HepG2 (cell line): ENCODE results near the gene RCN1. TPM values are rescaled to one million over a fixed set of nuclear protein-coding genes. Genes with fewer than 3 reads are reported as not detected.

Source experiments
- BORCS8-MEF2B ChIP-seq: sonication (generic); formaldehyde crosslinking; IDR thresholded peaks from 2 replicates; pipeline ENCODE4 v1.8.0; 2022; ENCODE audit warnings: mild to moderate bottlenecking, missing genetic modification reagents
- CENPT ChIP-seq: sonication (generic); formaldehyde crosslinking; IDR thresholded peaks from 2 replicates; pipeline ENCODE4 v1.8.0; 2022; ENCODE audit warnings: low read depth, mild to moderate bottlenecking, moderate library complexity, missing genetic modification reagents
- DMAP1 ChIP-seq: IDR thresholded peaks from 2 replicates; pipeline ENCODE4 v1.6.1; 2016
- DNMT1 ChIP-seq: sonication (generic); formaldehyde crosslinking; IDR thresholded peaks from 2 replicates; pipeline ENCODE4 v1.5.1; 2020; ENCODE audit warnings: mild to moderate bottlenecking, missing genetic modification reagents
- FOXA3 ChIP-seq: IDR thresholded peaks from 2 replicates; pipeline ENCODE4 v1.6.1; 2016; ENCODE audit warnings: missing genetic modification reagents, missing compliant biosample characterization
- FOXP1 ChIP-seq, 2 experiments: fragments of 450-650 bp in 1 of 2; IDR thresholded peaks; 2 replicates each; pipeline ENCODE4 v1.6.1; 2017 to 2018; ENCODE audit warnings: antibody characterized with exemption in 1 of 2
- HMG20A ChIP-seq: IDR thresholded peaks from 2 replicates; pipeline ENCODE4 v1.6.1; 2016; ENCODE audit warnings: borderline replicate concordance
- IKZF4 ChIP-seq: sonication (generic); formaldehyde crosslinking; IDR thresholded peaks from 2 replicates; pipeline ENCODE4 v1.5.1; 2020; ENCODE audit warnings: borderline replicate concordance, mild to moderate bottlenecking, low read depth, missing genetic modification reagents; ENCODE audit errors: not compliant biosample characterization
- IRX3 ChIP-seq: sonication (generic); formaldehyde crosslinking; IDR thresholded peaks from 2 replicates; pipeline ENCODE4 v1.8.1; 2023; ENCODE audit warnings: mild to moderate bottlenecking, low read depth, missing genetic modification reagents, borderline replicate concordance
- MED13 ChIP-seq: sonication (generic); formaldehyde crosslinking; IDR thresholded peaks from 2 replicates; pipeline ENCODE4 v1.5.0; 2020; ENCODE audit warnings: missing genetic modification reagents
- MNT ChIP-seq: fragments of 450-650 bp; IDR thresholded peaks from 2 replicates; pipeline ENCODE4 v1.6.1; 2016
- MXD4 ChIP-seq: IDR thresholded peaks from 2 replicates; pipeline ENCODE4 v1.6.1; 2016; ENCODE audit warnings: mild to moderate bottlenecking, missing biosample characterization, missing genetic modification reagents
- NR1H2 ChIP-seq: sonication (generic); formaldehyde crosslinking; IDR thresholded peaks from 2 replicates; pipeline ENCODE4 v1.8.1; 2022; ENCODE audit warnings: low read depth, missing genetic modification reagents, borderline replicate concordance
- NR2F1 ChIP-seq, 2 experiments: fragments of 450-650 bp in 1 of 2; formaldehyde crosslinking in 1 of 2; IDR thresholded peaks; 2 replicates each; pipeline versions ENCODE4 v1.5.0 to v1.6.1; 2016 to 2020; ENCODE audit warnings: mild to moderate bottlenecking in 1 of 2, missing compliant biosample characterization in 1 of 2, missing genetic modification reagents in 1 of 2, moderate library complexity in 1 of 2
- NR2F2 ChIP-seq: IDR thresholded peaks from 2 replicates; pipeline ENCODE4 v1.6.1; 2012; ENCODE audit warnings: low read depth, inconsistent platforms, borderline replicate concordance
- PAF1 ChIP-seq: IDR thresholded peaks from 2 replicates; pipeline ENCODE4 v1.6.1; 2016; ENCODE audit warnings: missing genetic modification reagents, missing compliant biosample characterization
- RARA ChIP-seq: IDR thresholded peaks from 2 replicates; pipeline ENCODE4 v1.6.1; 2016; ENCODE audit warnings: missing genetic modification reagents, missing compliant biosample characterization
- SMYD3 ChIP-seq: sonication (generic); formaldehyde crosslinking; IDR thresholded peaks from 2 replicates; pipeline ENCODE4 v1.8.1; 2023; ENCODE audit warnings: mild to moderate bottlenecking, missing genetic modification reagents
- SOX5 ChIP-seq: IDR thresholded peaks from 2 replicates; pipeline ENCODE4 v1.6.1; 2016; ENCODE audit warnings: borderline replicate concordance
- STAG1 ChIP-seq: sonication (generic); formaldehyde crosslinking; IDR thresholded peaks from 2 replicates; pipeline ENCODE4 v1.4.0; 2020; ENCODE audit warnings: missing genetic modification reagents
- TCF7 ChIP-seq: sonication (generic); IDR thresholded peaks from 2 replicates; pipeline ENCODE4 v1.6.1; 2016; ENCODE audit warnings: antibody characterized with exemption, low read depth
- ZBTB39 ChIP-seq: sonication (generic); formaldehyde crosslinking; IDR thresholded peaks from 2 replicates; pipeline ENCODE4 v1.5.0; 2020; ENCODE audit warnings: missing genetic modification reagents
- ZNF274 ChIP-seq: sonication (generic); formaldehyde crosslinking; IDR thresholded peaks from 2 replicates; pipeline ENCODE4 v1.5.1; 2020; ENCODE audit warnings: mild to moderate bottlenecking, missing genetic modification reagents
- ZNF44 ChIP-seq: sonication (generic); formaldehyde crosslinking; IDR thresholded peaks from 2 replicates; pipeline ENCODE4 v1.5.1; 2020; ENCODE audit warnings: mild to moderate bottlenecking, missing genetic modification reagents
- ZNF558 ChIP-seq: sonication (generic); formaldehyde crosslinking; IDR thresholded peaks from 2 replicates; pipeline ENCODE4 v1.9.0; 2022; ENCODE audit warnings: mild to moderate bottlenecking, missing genetic modification reagents, borderline replicate concordance
- ZNF766 ChIP-seq: sonication (generic); formaldehyde crosslinking; IDR thresholded peaks from 2 replicates; pipeline ENCODE4 v1.5.0; 2020; ENCODE audit warnings: missing genetic modification reagents, borderline replicate concordance
- polyA plus RNA-seq, 8 experiments: library from polyadenylated mRNA; depleted of rRNA in 3 of 8; stranded (reverse) in 7 of 8; unstranded in 1 of 8; fragments of >200 nt; fragmentation: Illumina TruSeq in 4 of 8; extraction: Trizol in 4 of 8; gene quantifications; 2 replicates each; pipeline versions ENCODE4 v1.2.1 to v1.2.3, GENCODE V29; 2011 to 2016; ENCODE audit warnings: low read depth in 4 of 8, missing spikeins in 1 of 8, mixed read lengths in 1 of 8; ENCODE audit not compliant: insufficient read depth in 1 of 8
- total RNA-seq, 5 experiments: library from RNA; depleted of rRNA; stranded (reverse); fragments of >200 nt; fragmentation: Illumina TruSeq; extraction: Trizol; gene quantifications; 2 replicates each; pipeline ENCODE4 v1.2.3, GENCODE V29; 2016; ENCODE audit warnings: low read depth in 1 of 5
- TF ChIP-seq, protein P1 (sequence below): fragments of 450-650 bp; IDR thresholded peaks from 2 replicates; pipeline ENCODE4 v1.6.1; 2017
- TF ChIP-seq, protein P2 (sequence below): sonication (generic); formaldehyde crosslinking; conservative IDR thresholded peaks from 2 replicates; pipeline ENCODE4 v1.5.0; 2020; ENCODE audit warnings: missing genetic modification reagents

RCN1 gene
- total and polyA plus RNA-seq, 2 of the 13 experiments (the other 11 are each of a cell fraction or from before 2014, with no cell fraction given) = 22.0 to 28.5 TPM

GRCh38 chr11:32110795-32111194 lies 19.9 kb downstream of the RCN1 start (continued):
- 0 out of 2 replicates have a peak, but pooled peaks have one; percentile 32 for TF ChIP-seq TCF7
- no peak for TF ChIP-seq NR1H2 (CRISPR knock-in tag)
- TF ChIP-seq FOXA3 (CRISPR knock-in tag) = peak; percentile 30; the same call in 1 of the 2 replicates
- no peak for TF ChIP-seq PAF1 (CRISPR knock-in tag)
- TF ChIP-seq ZNF766 = no peak
- peak; percentile 18; the same call in 1 of the 2 replicates for TF ChIP-seq HMG20A (CRISPR knock-in tag)
- no peak for TF ChIP-seq DMAP1 (CRISPR knock-in tag)
- no peak for TF ChIP-seq MED13 (CRISPR knock-in tag)
- TF ChIP-seq ZBTB39 (CRISPR knock-in tag) = no peak
- TF ChIP-seq RARA (CRISPR knock-in tag) = peak; percentile 78
- TF ChIP-seq STAG1 (CRISPR knock-in tag) = no peak
- TF ChIP-seq, protein P1, sequence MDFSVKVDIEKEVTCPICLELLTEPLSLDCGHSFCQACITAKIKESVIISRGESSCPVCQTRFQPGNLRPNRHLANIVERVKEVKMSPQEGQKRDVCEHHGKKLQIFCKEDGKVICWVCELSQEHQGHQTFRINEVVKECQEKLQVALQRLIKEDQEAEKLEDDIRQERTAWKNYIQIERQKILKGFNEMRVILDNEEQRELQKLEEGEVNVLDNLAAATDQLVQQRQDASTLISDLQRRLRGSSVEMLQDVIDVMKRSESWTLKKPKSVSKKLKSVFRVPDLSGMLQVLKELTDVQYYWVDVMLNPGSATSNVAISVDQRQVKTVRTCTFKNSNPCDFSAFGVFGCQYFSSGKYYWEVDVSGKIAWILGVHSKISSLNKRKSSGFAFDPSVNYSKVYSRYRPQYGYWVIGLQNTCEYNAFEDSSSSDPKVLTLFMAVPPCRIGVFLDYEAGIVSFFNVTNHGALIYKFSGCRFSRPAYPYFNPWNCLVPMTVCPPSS = no peak
- no peak for TF ChIP-seq MNT
- TF ChIP-seq ZNF558 (CRISPR knock-in tag) = no peak
- TF ChIP-seq FOXP1 (IDR thresholded peaks at IDR 0.05) = no peak
- TF ChIP-seq FOXP1 (CRISPR knock-in tag; IDR thresholded peaks at IDR 0.05) = no peak
- no peak for TF ChIP-seq SOX5
- peak; percentile 76 for TF ChIP-seq NR2F2
- peak in 1 of 2 experiments; percentile 67; a peak in 2 of 4 replicates for TF ChIP-seq NR2F1 (CRISPR knock-in tag; IDR thresholded peaks at IDR 0.05)
- no peak for TF ChIP-seq MXD4 (CRISPR knock-in tag)
- no peak for TF ChIP-seq SMYD3 (CRISPR knock-in tag)
- no peak for TF ChIP-seq BORCS8-MEF2B (CRISPR knock-in tag)
- TF ChIP-seq ZNF44 (CRISPR knock-in tag) = no peak
- TF ChIP-seq DNMT1 (CRISPR knock-in tag) = no peak
- TF ChIP-seq, protein P2, sequence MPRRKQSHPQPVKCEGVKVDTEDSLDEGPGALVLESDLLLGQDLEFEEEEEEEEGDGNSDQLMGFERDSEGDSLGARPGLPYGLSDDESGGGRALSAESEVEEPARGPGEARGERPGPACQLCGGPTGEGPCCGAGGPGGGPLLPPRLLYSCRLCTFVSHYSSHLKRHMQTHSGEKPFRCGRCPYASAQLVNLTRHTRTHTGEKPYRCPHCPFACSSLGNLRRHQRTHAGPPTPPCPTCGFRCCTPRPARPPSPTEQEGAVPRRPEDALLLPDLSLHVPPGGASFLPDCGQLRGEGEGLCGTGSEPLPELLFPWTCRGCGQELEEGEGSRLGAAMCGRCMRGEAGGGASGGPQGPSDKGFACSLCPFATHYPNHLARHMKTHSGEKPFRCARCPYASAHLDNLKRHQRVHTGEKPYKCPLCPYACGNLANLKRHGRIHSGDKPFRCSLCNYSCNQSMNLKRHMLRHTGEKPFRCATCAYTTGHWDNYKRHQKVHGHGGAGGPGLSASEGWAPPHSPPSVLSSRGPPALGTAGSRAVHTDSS (CRISPR knock-in tag) = no peak
- TF ChIP-seq ZNF274 (CRISPR knock-in tag) = no peak
- TF ChIP-seq CENPT (CRISPR knock-in tag) = no peak
- no peak for TF ChIP-seq IKZF4
- no peak for TF ChIP-seq IRX3 (CRISPR knock-in tag)
